ENCODE results near the gene GALNT17.

Gene GALNT17

GRCh38 chr7:71342202-71342601 is 210.3 kb downstream of the GALNT17 start:
- no peak for DNase-seq (ENCODE audit: low read depth)

GRCh38 chr7:71343039-71343438 is 211.1 kb downstream of the GALNT17 start:
- no peak for DNase-seq (ENCODE audit: low read depth)

GRCh38 chr7:71343892-71344291 is 211.9 kb downstream of the GALNT17 start:
- no peak for DNase-seq (ENCODE audit: low read depth)

- no peak for DNase-seq (ENCODE audit: low read depth)
Observed at GRCh38 chr7:71345117-71345884, 213.4 kb downstream of the GALNT17 start.

- no peak for DNase-seq (ENCODE audit: low read depth)
Observed at GRCh38 chr7:71348821-71349681, 217.1 kb downstream of the GALNT17 start.

GRCh38 chr7:71349682-71350481 is 217.9 kb downstream of the GALNT17 start:
- DNase-seq (ENCODE audit: low read depth): no peak

GRCh38 chr7:71350680-71351079 is 218.7 kb downstream of the GALNT17 start:
- no peak for DNase-seq (ENCODE audit: low read depth)

- DNase-seq (ENCODE audit: low read depth): no peak
Observed at GRCh38 chr7:71354716-71355115, 222.8 kb downstream of the GALNT17 start.

- no peak for DNase-seq (ENCODE audit: low read depth)
Observed at GRCh38 chr7:71361451-71362032, 229.6 kb downstream of the GALNT17 start.

GRCh38 chr7:71362240-71362639 is 230.3 kb downstream of the GALNT17 start:
- DNase-seq (ENCODE audit: low read depth): no peak

GRCh38 chr7:71363223-71363622 is 231.3 kb downstream of the GALNT17 start:
- no peak for DNase-seq (ENCODE audit: low read depth)

- no peak for DNase-seq (ENCODE audit: low read depth)
Observed at GRCh38 chr7:71363627-71364026, 231.7 kb downstream of the GALNT17 start.

- DNase-seq (ENCODE audit: low read depth): no peak
Observed at GRCh38 chr7:71364551-71364950, 232.6 kb downstream of the GALNT17 start.

- no peak for DNase-seq (ENCODE audit: low read depth)
Observed at GRCh38 chr7:71372991-71373390, 241.0 kb downstream of the GALNT17 start.

GRCh38 chr7:71377062-71377461 is 245.1 kb downstream of the GALNT17 start:
- DNase-seq (ENCODE audit: low read depth): no peak

- no peak for DNase-seq (ENCODE audit: low read depth)
Observed at GRCh38 chr7:71377469-71377868, 245.5 kb downstream of the GALNT17 start.

- no peak for DNase-seq (ENCODE audit: low read depth)
Observed at GRCh38 chr7:71384094-71384493, 252.2 kb downstream of the GALNT17 start.

GRCh38 chr7:71385330-71385729 is 253.4 kb downstream of the GALNT17 start:
- no peak for DNase-seq (ENCODE audit: low read depth)

GRCh38 chr7:71386152-71386785 is 254.3 kb downstream of the GALNT17 start:
- no peak for DNase-seq (ENCODE audit: low read depth)

- no peak for DNase-seq (ENCODE audit: low read depth)
Observed at GRCh38 chr7:71388181-71388580, 256.2 kb downstream of the GALNT17 start.

- DNase-seq (ENCODE audit: low read depth): no peak
Observed at GRCh38 chr7:71389976-71390375, 258.0 kb downstream of the GALNT17 start.

GRCh38 chr7:71393661-71394060 is 261.7 kb downstream of the GALNT17 start:
- no peak for DNase-seq (ENCODE audit: low read depth)

Measured in HS-27A (cell line).